C1 segment of cervical spinal cord (tissue), 14 donors: Measurements from ENCODE around the gene MYOCOS.

Experiments
- DNase-seq, 14 donors: peaks; one replicate each; lab custom pipeline; 2025; lab: John Stamatoyannopoulos, UW

The MYOCOS gene

DNA sequence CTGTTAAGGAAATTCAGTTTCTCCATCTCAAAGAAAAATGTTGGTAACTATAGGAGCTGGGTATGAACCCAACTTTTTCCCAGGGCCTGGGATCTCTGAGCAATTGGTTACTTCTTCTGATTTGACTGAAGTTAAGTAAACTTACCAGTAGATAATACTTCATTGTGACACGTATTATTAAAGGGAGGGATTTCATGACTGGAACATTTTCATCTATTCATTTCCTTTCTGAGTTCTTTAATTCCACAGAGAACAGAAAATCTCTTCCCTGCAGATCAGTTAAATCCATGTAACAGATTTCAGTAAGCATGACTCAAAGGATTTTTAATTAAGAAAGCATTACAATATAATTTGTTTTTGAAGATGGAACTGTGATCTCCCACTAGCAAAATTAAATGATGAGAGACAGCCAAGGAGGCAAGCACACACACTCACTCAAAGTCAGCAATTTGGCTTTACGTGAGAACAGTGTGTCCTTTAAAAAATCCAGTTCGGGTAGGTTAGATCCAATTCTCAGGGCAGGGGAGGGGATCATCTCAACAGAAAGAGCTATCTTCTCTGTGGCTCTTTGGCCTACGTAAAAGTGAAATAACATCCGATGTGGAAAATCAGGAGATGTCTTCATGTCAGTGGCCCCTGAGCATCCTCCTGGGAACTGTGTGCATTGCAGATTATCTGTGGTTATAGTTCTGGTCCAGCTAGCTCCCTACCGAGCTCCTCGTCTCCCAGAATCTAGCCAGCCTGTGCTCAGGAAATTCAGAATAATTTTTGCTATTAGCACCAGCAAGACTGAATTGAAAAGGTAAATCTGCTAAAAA is 41.2 kb downstream of the MYOCOS start:
- peak in 1 of 14 donors; percentile 71 for DNase-seq

DNA sequence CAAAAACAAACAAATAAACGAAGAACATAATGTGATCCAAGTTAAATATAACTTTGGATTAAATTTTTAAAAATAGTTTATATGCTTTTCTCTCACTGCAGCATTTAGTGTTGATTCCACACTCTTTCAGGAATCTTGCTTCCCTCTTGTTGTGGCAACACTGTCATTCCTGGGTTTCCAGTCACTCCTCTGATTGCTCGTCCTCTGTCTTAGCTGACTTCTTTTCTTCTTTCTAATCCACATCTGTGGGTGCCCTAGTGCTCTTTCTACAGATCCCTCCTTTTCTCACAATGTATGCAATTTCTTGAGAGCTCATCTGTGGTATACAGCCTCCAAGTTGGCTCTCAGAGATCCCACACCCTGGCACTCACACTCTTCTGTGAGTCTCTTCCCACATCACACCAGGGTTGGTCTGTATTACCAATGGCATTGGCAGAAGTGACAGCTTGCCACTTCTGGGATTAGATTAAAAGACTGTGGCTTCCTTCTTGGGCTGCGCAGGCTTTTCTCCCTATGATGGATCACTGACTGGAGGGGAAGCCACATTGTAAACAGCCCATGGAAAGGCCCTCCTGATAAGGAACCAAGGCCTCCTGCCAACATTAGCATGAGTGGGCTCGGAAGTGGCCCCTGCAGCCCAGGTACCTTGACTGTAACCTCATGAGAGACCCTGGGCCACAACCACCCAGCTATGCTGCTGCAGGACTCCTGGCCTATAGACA is 42.0 kb downstream of the MYOCOS start:
- peak in 1 of 14 donors; percentile 48 for DNase-seq

DNA sequence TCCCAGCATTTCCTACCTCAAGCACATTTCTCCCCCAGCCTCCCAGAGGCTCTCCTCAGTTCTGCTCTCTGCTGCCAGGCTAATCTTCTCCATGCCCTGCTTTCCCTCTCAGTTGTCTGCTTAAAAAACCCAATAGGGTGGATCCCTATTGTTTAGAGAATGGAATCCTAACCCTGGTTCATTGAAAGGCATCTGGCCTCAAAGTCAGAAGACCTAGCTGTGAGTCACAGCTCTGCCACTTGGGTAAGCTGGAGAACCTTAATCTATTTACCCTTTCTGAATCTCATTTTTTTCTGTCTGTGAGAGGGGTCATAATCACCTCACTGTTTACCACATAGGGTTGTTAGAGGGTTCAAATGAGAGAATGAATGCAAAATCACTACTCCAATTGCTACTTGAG is 42.9 kb downstream of the MYOCOS start:
- no peak for DNase-seq

DNA sequence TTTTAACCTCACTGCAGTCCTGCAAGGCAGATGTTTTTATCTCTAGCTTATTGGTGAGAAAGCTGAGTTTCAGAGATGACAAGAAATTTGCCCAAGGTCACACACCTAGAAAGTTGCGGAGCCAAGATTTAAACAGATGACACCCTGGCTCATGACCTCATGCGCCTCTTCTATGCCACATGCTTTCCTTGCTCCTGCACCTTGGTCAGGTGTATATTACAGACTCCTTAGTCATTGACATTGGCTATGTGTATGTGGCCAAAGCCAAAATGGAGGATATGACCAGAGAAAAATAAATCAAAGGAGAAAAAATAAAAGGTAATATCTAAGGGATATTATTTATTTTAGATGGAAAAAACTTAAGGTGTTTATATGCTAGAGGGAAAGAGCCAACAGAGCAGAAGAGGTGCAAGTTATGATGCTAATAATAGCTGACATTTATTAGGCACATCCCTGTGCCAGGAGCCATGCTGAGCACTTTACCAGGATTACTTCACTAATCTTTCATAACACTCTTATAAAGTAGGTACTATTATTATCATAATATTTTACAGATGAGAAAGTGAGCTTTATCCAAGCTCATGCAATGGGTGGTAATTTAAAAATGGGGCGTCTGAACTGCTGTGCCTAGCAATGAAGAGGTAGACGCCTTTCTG is 44.2 kb downstream of the MYOCOS start:
- peak in 1 of 14 donors; percentile 78 for DNase-seq

GRCh38 chr1:171668372-171668771 is 46.3 kb downstream of the MYOCOS start:
- DNase-seq = no peak

DNA sequence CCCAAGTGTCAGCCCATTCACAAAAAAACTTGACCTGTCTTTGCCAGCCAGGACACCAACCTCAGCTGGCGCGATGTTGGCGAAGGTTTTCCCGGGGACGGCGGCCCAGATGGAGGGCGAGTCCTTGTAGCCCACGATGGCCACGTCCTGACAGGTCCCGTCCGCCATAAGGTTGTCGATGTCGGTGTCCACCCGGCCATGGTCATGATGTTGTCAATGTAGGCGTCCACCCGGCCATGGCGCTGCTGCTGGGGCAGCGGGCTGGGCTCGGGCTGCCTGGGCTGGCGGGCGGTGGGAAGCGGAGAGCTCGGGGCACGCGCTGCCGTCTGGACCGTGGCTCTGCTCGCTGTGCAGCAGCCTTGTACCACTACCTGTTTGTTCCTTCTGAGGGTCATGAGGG is 48.7 kb downstream of the MYOCOS start:
- DNase-seq = no peak

- peak in 3 of 14 donors; percentile 3 to 9 (median 5) for DNase-seq
These were observed 52.7 kb downstream of the MYOCOS start for GRCh38 chr1:171674431-171675405.
